Measurements from ENCODE around the gene MCC.

MCC gene

GRCh38 chr5:113024076-113024697, 464.1 kb downstream of the MCC start:
- no peak overlapping the region for H3K4me3 Mint-ChIP-seq
- H3K9me3 Mint-ChIP-seq = no peaks in the 10 kb centered on the region
- no peak for TF ChIP-seq CTCF (IDR thresholded peaks at IDR 0.05; ENCODE audit: unreplicated experiment in 3 of 3)
- peaks cover 62% of the 10 kb centered on the region for H3K36me3 Mint-ChIP-seq (ENCODE audit: low read depth)
- peak overlapping the region in 2 of 3 experiments; percentile 9 to 19 for H3K27ac Mint-ChIP-seq
- H3K27me3 Mint-ChIP-seq (ENCODE audit: low read depth) = no peaks in the 10 kb centered on the region
- peaks cover 8% of the 10 kb centered on the region for H3K4me1 Mint-ChIP-seq

GRCh38 chr5:113022661-113023060, 465.6 kb downstream of the MCC start:
- H3K9me3 Mint-ChIP-seq = no peaks in the 10 kb centered on the region
- no peaks in the 10 kb centered on the region for H3K27me3 Mint-ChIP-seq (ENCODE audit: low read depth)
- H3K4me3 Mint-ChIP-seq = no peak overlapping the region
- H3K4me1 Mint-ChIP-seq = peaks cover 8% of the 10 kb centered on the region
- H3K27ac Mint-ChIP-seq = peak overlapping the region in 2 of 3 experiments; percentile 16 to 46
- peaks cover 58% of the 10 kb centered on the region for H3K36me3 Mint-ChIP-seq (ENCODE audit: low read depth)
- no peak for TF ChIP-seq CTCF (IDR thresholded peaks at IDR 0.05; ENCODE audit: unreplicated experiment in 3 of 3)

- Mint-ChIP-seq H3K36me3 (ENCODE audit: low read depth) (peaks cover 52% of the 10 kb centered on the region), H3K27ac (no peak overlapping the region), H3K4me1 (peaks cover 2% of the 10 kb centered on the region), H3K4me3 (no peak overlapping the region), H3K27me3 (ENCODE audit: low read depth) (no peaks in the 10 kb centered on the region), H3K9me3 (no peaks in the 10 kb centered on the region)
- TF ChIP-seq CTCF (IDR thresholded peaks at IDR 0.05; ENCODE audit: unreplicated experiment in 3 of 3) = no peak
These were observed 467.6 kb downstream of the MCC start for GRCh38 chr5:113020461-113021273.

GRCh38 chr5:113017881-113018635, 470.2 kb downstream of the MCC start:
- H3K27me3 Mint-ChIP-seq (ENCODE audit: low read depth) = no peaks in the 10 kb centered on the region
- no peaks in the 10 kb centered on the region for H3K9me3 Mint-ChIP-seq
- no peak overlapping the region for H3K4me3 Mint-ChIP-seq
- peaks cover 61% of the 10 kb centered on the region for H3K36me3 Mint-ChIP-seq (ENCODE audit: low read depth)
- H3K4me1 Mint-ChIP-seq = no peaks in the 10 kb centered on the region
- H3K27ac Mint-ChIP-seq = no peak overlapping the region
- no peak for TF ChIP-seq CTCF (IDR thresholded peaks at IDR 0.05; ENCODE audit: unreplicated experiment in 3 of 3)

GRCh38 chr5:113005454-113005853, 482.8 kb downstream of the MCC start:
- TF ChIP-seq CTCF (IDR thresholded peaks at IDR 0.05; ENCODE audit: unreplicated experiment in 3 of 3) = no peak
- no peaks in the 10 kb centered on the region for H3K4me1 Mint-ChIP-seq
- H3K9me3 Mint-ChIP-seq = no peaks in the 10 kb centered on the region
- no peaks in the 10 kb centered on the region for H3K27me3 Mint-ChIP-seq (ENCODE audit: low read depth)
- H3K27ac Mint-ChIP-seq = no peak overlapping the region
- peaks cover 60% of the 10 kb centered on the region for H3K36me3 Mint-ChIP-seq (ENCODE audit: low read depth)
- H3K4me3 Mint-ChIP-seq = no peak overlapping the region

Data from nephron (organoid).